H1 (cell line): ENCODE measurements around the gene FHIT. TPM values are rescaled to one million over a fixed set of nuclear protein-coding genes. Genes with fewer than 3 reads are reported as not detected.

ENCODE experiments used
- CTCF ChIA-PET: fragments of 300-600 bp; sonication (Branson Sonifier 250); formaldehyde crosslinking; loops from one replicate; lab custom pipeline; 2021; ENCODE audit not compliant: partially characterized antibody; lab: Charles Lee
- POLR2A ChIA-PET: fragments of 300-600 bp; sonication (Branson Sonifier 250); formaldehyde crosslinking; loops from one replicate; lab custom pipeline; 2021; ENCODE audit warnings: inconsistent platforms; ENCODE audit not compliant: partially characterized antibody; lab: Charles Lee
- DNase-seq, 2 experiments: peaks; one replicate each; pipeline versions ENCODE4 v3.0.0 to v3.0.0-alpha.2; 2010 to 2022; ENCODE audit warnings: low spot score in 2 of 2, low read depth in 1 of 2, mixed read lengths in 1 of 2
- FAIRE-seq: peaks from 2 replicates; lab custom pipeline; 2011; peaks lifted over from hg19 to GRCh38; lab: Jason Lieb, UNC
- H2AFZ ChIP-seq: 2 replicates; pipeline ENCODE4 v1.8.1; 2012; ENCODE audit warnings: low read length, inconsistent platforms
- H2AK5ac ChIP-seq: 2 replicates; pipeline ENCODE4 v1.6.1; 2013; ENCODE audit warnings: low read depth, low read length
- H2BK120ac ChIP-seq: replicated peaks from 2 replicates; pipeline ENCODE3; 2013; ENCODE audit warnings: low read depth, low read length, inconsistent platforms
- H2BK12ac ChIP-seq: 2 replicates; pipeline ENCODE4 v1.6.1; 2013; ENCODE audit warnings: low read depth, low read length
- H2BK15ac ChIP-seq: 2 replicates; pipeline ENCODE4 v1.6.1; 2013; ENCODE audit warnings: low read length
- H2BK20ac ChIP-seq: 2 replicates; pipeline ENCODE4 v1.6.1; 2013; ENCODE audit warnings: low read length
- H2BK5ac ChIP-seq: 2 replicates; pipeline ENCODE4 v1.6.1; 2013; ENCODE audit warnings: low read depth, low read length
- H3K14ac ChIP-seq: 2 replicates; pipeline ENCODE4 v1.6.1; 2013; ENCODE audit warnings: inconsistent platforms; ENCODE audit not compliant: insufficient read length
- H3K18ac ChIP-seq: 2 replicates; pipeline ENCODE4 v1.6.1; 2013; ENCODE audit warnings: low read length; ENCODE audit errors: extremely low read depth
- H3K23ac ChIP-seq: 2 replicates; pipeline ENCODE4 v1.6.1; 2013; ENCODE audit warnings: inconsistent platforms; ENCODE audit not compliant: insufficient read length
- H3K23me2 ChIP-seq: 2 replicates; pipeline ENCODE4 v1.6.1; 2013; ENCODE audit warnings: low read depth, low read length
- H3K27ac ChIP-seq: 2 replicates; pipeline ENCODE4 v1.6.1; 2011; ENCODE audit warnings: low read depth, low read length, inconsistent platforms
- H3K27me3 ChIP-seq, 4 experiments: replicated peaks in 1 of 4; 1 replicate in 1 of 4; 2 replicates in 3 of 4; pipeline versions ENCODE4 v1.6.1 to v1.8.1; 2011 to 2013; ENCODE audit warnings: low read length in 3 of 4, mild to moderate bottlenecking in 3 of 4, inconsistent platforms in 2 of 4, mixed read lengths in 2 of 4, moderate library complexity in 1 of 4; ENCODE audit not compliant: control insufficient read depth in 3 of 4, insufficient read depth in 3 of 4; ENCODE audit errors: extremely low read depth in 1 of 4
- H3K36me3 ChIP-seq, 4 experiments: 2 replicates each; pipeline versions ENCODE4 v1.6.1 to v1.8.1; 2011 to 2013; ENCODE audit warnings: mild to moderate bottlenecking in 4 of 4, low read length in 3 of 4, moderate library complexity in 2 of 4, control low read depth in 1 of 4, inconsistent platforms in 1 of 4; ENCODE audit not compliant: insufficient read depth in 4 of 4, control insufficient read depth in 2 of 4
- H3K4ac ChIP-seq: replicated peaks from 2 replicates; pipeline ENCODE3; 2013; ENCODE audit warnings: low read length, low read depth, mixed read lengths, inconsistent platforms; ENCODE audit not compliant: insufficient read length
- H3K4me1 ChIP-seq, 4 experiments: replicated peaks in 1 of 4; 1 replicate in 1 of 4; 2 replicates in 3 of 4; pipeline versions ENCODE4 v1.6.1 to v1.8.1; 2011 to 2013; ENCODE audit warnings: low read length in 3 of 4, inconsistent platforms in 2 of 4, mixed read lengths in 1 of 4; ENCODE audit not compliant: insufficient read depth in 4 of 4, control insufficient read depth in 3 of 4
- H3K4me2 ChIP-seq, 2 experiments: 2 replicates each; pipeline versions ENCODE4 v1.6.1 to v1.8.1; 2011 to 2013; ENCODE audit warnings: low read depth in 2 of 2, low read length in 2 of 2, control low read depth in 1 of 2, inconsistent platforms in 1 of 2, mild to moderate bottlenecking in 1 of 2; ENCODE audit not compliant: insufficient read depth in 1 of 2
- H3K4me3 ChIP-seq, 4 experiments: fragments of 200-600, 300-600 bp in 1 of 4; sonication (generic), shearing (Covaris generic), sonication (Bioruptor Twin) in 1 of 4; 2 replicates each; pipeline versions ENCODE4 v1.5.1 to v1.8.1; 2011 to 2016; ENCODE audit warnings: low read length in 4 of 4, low read depth in 3 of 4, control low read depth in 2 of 4, inconsistent platforms in 2 of 4, mild to moderate bottlenecking in 2 of 4, mixed read lengths in 1 of 4, moderate library complexity in 1 of 4; ENCODE audit not compliant: insufficient read depth in 2 of 4; ENCODE audit errors: extremely low read depth in 1 of 4
- H3K56ac ChIP-seq: replicated peaks from 2 replicates; pipeline ENCODE3; 2013; ENCODE audit warnings: low read depth, mild to moderate bottlenecking, mixed read lengths, low read length, inconsistent platforms; ENCODE audit not compliant: insufficient read length
- H3K79me1 ChIP-seq: 2 replicates; pipeline ENCODE4 v1.6.1; 2013; ENCODE audit warnings: low read depth, low read length, control low read depth
- H3K79me2 ChIP-seq, 2 experiments: 2 replicates each; pipeline versions ENCODE4 v1.6.1 to v1.8.1; 2012 to 2013; ENCODE audit warnings: low read length in 2 of 2, mild to moderate bottlenecking in 2 of 2, inconsistent platforms in 1 of 2; ENCODE audit not compliant: insufficient read depth in 2 of 2, control insufficient read depth in 1 of 2
- H3K9ac ChIP-seq, 4 experiments: replicated peaks in 1 of 4; 1 replicate in 1 of 4; 2 replicates in 3 of 4; pipeline versions ENCODE4 v1.6.1 to v1.8.1; 2011 to 2013; ENCODE audit warnings: low read depth in 3 of 4, low read length in 3 of 4, control low read depth in 2 of 4, mild to moderate bottlenecking in 2 of 4, moderate library complexity in 2 of 4, inconsistent platforms in 1 of 4; ENCODE audit errors: extremely low read depth in 1 of 4
- H3K9me3 ChIP-seq, 2 experiments: 2 replicates each; pipeline versions ENCODE4 v1.6.1 to v1.8.1; 2012 to 2013; ENCODE audit warnings: mild to moderate bottlenecking in 2 of 2, moderate library complexity in 2 of 2, control low read depth in 1 of 2, inconsistent platforms in 1 of 2, low read depth in 1 of 2, low read length in 1 of 2, mixed read lengths in 1 of 2; ENCODE audit not compliant: insufficient read depth in 2 of 2
- H4K20me1 ChIP-seq, 2 experiments: replicated peaks in 1 of 2; 2 replicates each; pipeline versions ENCODE3 to v1.8.1; 2011 to 2013; ENCODE audit warnings: inconsistent platforms in 2 of 2, low read length in 2 of 2, mild to moderate bottlenecking in 1 of 2; ENCODE audit not compliant: insufficient read depth in 2 of 2, control insufficient read depth in 1 of 2
- H4K5ac ChIP-seq: 2 replicates; pipeline ENCODE4 v1.6.1; 2013; ENCODE audit warnings: low read length, low read depth, mixed read lengths, inconsistent platforms; ENCODE audit not compliant: insufficient read length
- H4K8ac ChIP-seq: 2 replicates; pipeline ENCODE4 v1.8.0; 2013; ENCODE audit warnings: mild to moderate bottlenecking, moderate library complexity, low read length, inconsistent platforms; ENCODE audit not compliant: insufficient read depth; ENCODE audit errors: extremely low read depth
- H4K91ac ChIP-seq: replicated peaks from 2 replicates; pipeline ENCODE3; 2013; ENCODE audit warnings: low read length, mixed read lengths, inconsistent platforms; ENCODE audit not compliant: insufficient read length
- ASH2L ChIP-seq: fragments of 200-600, 300-600 bp; sonication (generic); IDR thresholded peaks from one replicate; pipeline ENCODE4 v1.7.1; 2017; ENCODE audit warnings: low read length
- ATF3 ChIP-seq: IDR thresholded peaks from 2 replicates; pipeline ENCODE4 v1.6.1; 2011; ENCODE audit warnings: low read depth, mild to moderate bottlenecking, low read length; ENCODE audit not compliant: insufficient read depth
- BRCA1 ChIP-seq: IDR thresholded peaks from 2 replicates; pipeline ENCODE4 v1.6.1; 2012; ENCODE audit warnings: low read depth, low read length, improper control_type of control experiment
- CEBPB ChIP-seq: IDR thresholded peaks from 2 replicates; pipeline ENCODE4 v1.6.1; 2012; ENCODE audit warnings: low read depth, low read length
- CTBP2 ChIP-seq: IDR thresholded peaks from 2 replicates; pipeline ENCODE4 v1.7.0; 2011; ENCODE audit warnings: borderline replicate concordance, mild to moderate bottlenecking, moderate library complexity, mixed read lengths, low read length; ENCODE audit not compliant: insufficient read depth, insufficient read length
- KDM1A ChIP-seq: fragments of 200-600, 300-600 bp; sonication (generic); IDR thresholded peaks from 2 replicates; pipeline ENCODE4 v1.7.1; 2016; ENCODE audit warnings: mild to moderate bottlenecking, low read length, borderline replicate concordance
- NRF1 ChIP-seq: IDR thresholded peaks from 2 replicates; pipeline ENCODE4 v1.6.1; 2011; ENCODE audit warnings: mild to moderate bottlenecking, low read depth, low read length, improper control_type of control experiment
- POLR2A ChIP-seq, 2 experiments: IDR thresholded peaks; 1 replicate in 1 of 2; 2 replicates in 1 of 2; pipeline ENCODE4 v1.6.1; 2011; ENCODE audit warnings: low read depth in 2 of 2, low read length in 2 of 2, mild to moderate bottlenecking in 2 of 2; ENCODE audit errors: control extremely low read depth in 1 of 2
- RFX5 ChIP-seq: IDR thresholded peaks from 2 replicates; pipeline ENCODE4 v1.6.1; 2011; ENCODE audit warnings: low read depth, low read length, improper control_type of control experiment, borderline replicate concordance
- SIN3A ChIP-seq, 2 experiments: IDR thresholded peaks in 1 of 2; conservative IDR thresholded peaks in 1 of 2; 2 replicates each; pipeline ENCODE4 v1.6.1; 2011 to 2012; ENCODE audit warnings: low read length in 2 of 2, improper control_type of control experiment in 1 of 2, low read depth in 1 of 2, mild to moderate bottlenecking in 1 of 2
- SIRT6 ChIP-seq: IDR thresholded peaks from one replicate; pipeline ENCODE4 v1.7.1; 2012; ENCODE audit warnings: low read length, inconsistent platforms
- TAF7 ChIP-seq: optimal IDR thresholded peaks from 2 replicates; pipeline ENCODE3; 2011; ENCODE audit warnings: low read depth, mild to moderate bottlenecking, inconsistent platforms, low read length, moderate library complexity, borderline replicate concordance
- YY1 ChIP-seq: IDR thresholded peaks from 2 replicates; pipeline ENCODE4 v1.6.1; 2011; ENCODE audit warnings: low read depth, mild to moderate bottlenecking, low read length
- ZNF274 ChIP-seq: IDR thresholded peaks from 2 replicates; pipeline ENCODE4 v1.7.0; 2012; ENCODE audit warnings: low read length, borderline replicate concordance; ENCODE audit errors: extremely low read depth
- WGBS, 2 experiments: shearing (Covaris generic) in 1 of 2; methylation state at CpG; one replicate each; pipeline versions ENCODE4 v1.1.6 to v1.1.7; 2013 to 2015; ENCODE audit warnings: low lambda C conversion rate in 2 of 2, mixed read lengths in 2 of 2, inconsistent platforms in 1 of 2, low coverage in 1 of 2, missing lambda C conversion rate in 1 of 2; ENCODE audit not compliant: insufficient replicate concordance in 2 of 2, insufficient coverage in 1 of 2, insufficient read length in 1 of 2; ENCODE audit errors: extremely low coverage in 1 of 2, missing lambda C conversion rate in 1 of 2; 5-methylcytosine and 5-hydroxymethylcytosine counted together
- polyA plus RNA-seq, 7 experiments: library from polyadenylated mRNA; depleted of rRNA in 3 of 7; stranded (reverse) in 5 of 7; unstranded in 2 of 7; fragments of >200 nt in 5 of 7; fragments of 200-250 nt in 2 of 7; gene quantifications; 1 replicate in 5 of 7; 2 replicates in 1 of 7; 4 replicates in 1 of 7; pipeline versions ENCODE4 v1.2.1 to v1.2.3, GENCODE V29; 2011 to 2013; ENCODE audit warnings: missing spikeins in 2 of 7, mixed read lengths in 2 of 7
- total RNA-seq: library from RNA; stranded (reverse); fragmentation: NEBNext Ultra II Directional; extraction: Animal tissue kit (Norgen Biotek cat#: 25700); gene quantifications from 2 replicates; pipeline ENCODE4 v1.2.1, GENCODE V29; 2021

FHIT gene
- total and polyA plus RNA-seq, 2 of the 8 experiments (the other 6 are each of a cell fraction or from before 2014, with no cell fraction given) = 1.2 to 3.2 TPM

- H3K9ac ChIP-seq = no peak overlapping the region
- no peak overlapping the region for H3K23ac ChIP-seq
- WGBS, 2 experiments = 99% methylated on average over 7 of the region's 7 CpGs; no CpG with 5 or more reads in 1 of the 2 experiments
- H2BK15ac ChIP-seq = no peak overlapping the region
- no peaks in the 10 kb centered on the region for H3K36me3 ChIP-seq
- no peak overlapping the region for H3K4ac ChIP-seq
- no peaks in the 10 kb centered on the region for H3K23me2 ChIP-seq
- H3K27ac ChIP-seq = no peak overlapping the region
- no peaks in the 10 kb centered on the region for H3K9me3 ChIP-seq
- H3K18ac ChIP-seq = no peak overlapping the region
- no peaks in the 10 kb centered on the region for H3K27me3 ChIP-seq
- H3K4me1 ChIP-seq = no peaks in the 10 kb centered on the region
- no peaks in the 10 kb centered on the region for H3K79me2 ChIP-seq
- DNase-seq (no peak), FAIRE-seq (no peak)
- no peak overlapping the region for H2AFZ ChIP-seq
- H2BK20ac ChIP-seq = no peak overlapping the region
- TF ChIP-seq POLR2A (IDR thresholded peaks at IDR 0.05; ENCODE audit: control extremely low read depth in 1 of 2, low read depth in 2 of 2, low read length in 2 of 2) (no peak), SIRT6 (no peak), YY1 (no peak), SIN3A (conservative IDR thresholded peaks at IDR 0.05 in 1 of 2, IDR thresholded peaks at IDR 0.05 in 1 of 2; ENCODE audit: low read depth in 1 of 2, low read length in 2 of 2) (no peak), RFX5 (no peak), ZNF274 (no peak), ASH2L (no peak), CTBP2 (no peak), ATF3 (no peak), TAF7 (no peak), NRF1 (no peak), CEBPB (no peak), BRCA1 (no peak), KDM1A (no peak)
- no peak overlapping the region for H3K4me3 ChIP-seq
- H2AK5ac ChIP-seq = no peak overlapping the region
- no peak overlapping the region for H2BK120ac ChIP-seq
- no peak overlapping the region for H3K14ac ChIP-seq
- H2BK5ac ChIP-seq = no peak overlapping the region
- H3K79me1 ChIP-seq = no peaks in the 10 kb centered on the region
- H3K4me2 ChIP-seq = no peak overlapping the region
- no peak overlapping the region for H2BK12ac ChIP-seq
- no peak overlapping the region for H4K5ac ChIP-seq
- H4K91ac ChIP-seq = no peak overlapping the region
- no peaks in the 10 kb centered on the region for H4K20me1 ChIP-seq
- CTCF ChIA-PET = interaction anchor here (1.7 kb wide), 1 partner anchor 34 kb away, joined by 3 read pairs; no protein-coding TSS in a partner anchor
- POLR2A ChIA-PET = no interaction called here
- no peak overlapping the region for H4K8ac ChIP-seq
- no peak overlapping the region for H3K56ac ChIP-seq
These were observed 1475.4 kb downstream of the FHIT start for GRCh38 chr3:59775761-59776325.
